Epithelial cell of prostate (primary cell): ENCODE measurements around the gene GLB1L.

ENCODE experiments used
- DNase-seq: peaks from one replicate; pipeline ENCODE4 v3.0.0-alpha.2; 2011; ENCODE audit warnings: low read depth, low spot score
- H3K27ac ChIP-seq: fragments of 450-650 bp; 2 replicates; pipeline ENCODE4 v1.5.1; 2017; ENCODE audit warnings: mild to moderate bottlenecking

Gene GLB1L

GRCh38 chr2:219254590-219255201 lies 9.5 kb upstream of the GLB1L start:
- H3K27ac ChIP-seq = peak overlapping the region; percentile 99
- no peak for DNase-seq

- DNase-seq = no peak
- H3K27ac ChIP-seq = peak within 1 kb of the TSS; percentile 99
These were observed 8.7 kb upstream of the GLB1L start, which contains the start of gene TUBA4A for GRCh38 chr2:219253753-219254589. Gene TUBA4A, minus strand, starts transcription at chr2:219253918. Its CDS starts 60 bp downstream, at chr2:219253858.

GRCh38 chr2:219252900-219253752 lies 7.9 kb upstream of the GLB1L start, which contains the start of gene TUBA4B:
Gene TUBA4B, plus strand, starts transcription at chr2:219253243. Its CDS starts 165 bp downstream, at chr2:219253408.
- DNase-seq = no peak
- peak within 1 kb of the TSS; percentile 99 for H3K27ac ChIP-seq

GRCh38 chr2:219252570-219252899 lies 7.3 kb upstream of the GLB1L start:
- peak overlapping the region; percentile 99 for H3K27ac ChIP-seq
- DNase-seq = no peak

- peak overlapping the region; percentile 99 for H3K27ac ChIP-seq
- DNase-seq = no peak
These were observed 6.8 kb upstream of the GLB1L start for GRCh38 chr2:219252084-219252483.

- no peak for DNase-seq
- H3K27ac ChIP-seq = peak overlapping the region; percentile 99
These were observed 6.4 kb upstream of the GLB1L start for GRCh38 chr2:219251656-219252055.

- no peak for DNase-seq
- peak overlapping the region; percentile 99 for H3K27ac ChIP-seq
These were observed 5.0 kb upstream of the GLB1L start for GRCh38 chr2:219250049-219250781.

GRCh38 chr2:219249203-219249980 lies 4.1 kb upstream of the GLB1L start:
- DNase-seq = peak; percentile 94
- peak overlapping the region; percentile 99 for H3K27ac ChIP-seq

GRCh38 chr2:219248845-219249202 lies 3.6 kb upstream of the GLB1L start:
- peak overlapping the region; percentile 99 for H3K27ac ChIP-seq
- DNase-seq = no peak

- no peak for DNase-seq
- H3K27ac ChIP-seq = peak overlapping the region; percentile 99
These were observed 2.7 kb upstream of the GLB1L start for GRCh38 chr2:219247678-219248642.

- DNase-seq = no peak
- H3K27ac ChIP-seq = peak overlapping the region; percentile 99
These were observed 1.3 kb upstream of the GLB1L start for GRCh38 chr2:219246559-219246958.

- peak overlapping the region; percentile 99 for H3K27ac ChIP-seq
- no peak for DNase-seq
These were observed 621 bp upstream of the GLB1L start for GRCh38 chr2:219245899-219246230.

- DNase-seq = no peak
These were observed 476 bp downstream of the GLB1L start for GRCh38 chr2:219244789-219245147.

GRCh38 chr2:219243291-219243761 lies 1.9 kb downstream of the GLB1L start:
- no peak overlapping the region for H3K27ac ChIP-seq
- no peak for DNase-seq

More at GRCh38 chr2:219244789-219245147, 476 bp downstream of the GLB1L start:
- H3K27ac ChIP-seq = peak overlapping the region; percentile 99

- H3K27ac ChIP-seq = no peak overlapping the region
- no peak for DNase-seq
These were observed 10.9 kb downstream of the GLB1L start for GRCh38 chr2:219234331-219234730.

GRCh38 chr2:219230059-219230540 lies 15.1 kb downstream of the GLB1L start:
- H3K27ac ChIP-seq = peak overlapping the region; percentile 92
- DNase-seq = no peak

- DNase-seq = peak; percentile 98
- peak within 1 kb of the TSS; percentile 92 for H3K27ac ChIP-seq
These were observed 15.8 kb downstream of the GLB1L start, which contains the start of the genes ANKZF1 and ATG9A for GRCh38 chr2:219229305-219230058. Gene ANKZF1, plus strand, starts transcription at chr2:219229806. Its CDS starts 452 bp downstream, at chr2:219230258. Gene ATG9A, minus strand, starts transcription at chr2:219229636. Its CDS starts 1,612 bp downstream, at chr2:219228024.
